CD4-positive, alpha-beta T cell treated with Interleukin-6 for 4 hours (primary cell): ENCODE results near the gene RCE1.

ENCODE experiments used
- DNase-seq: peaks from one replicate; pipeline ENCODE4 v3.0.0-alpha.2; 2020; ENCODE audit warnings: mixed read lengths

Gene RCE1

GRCh38 chr11:66845143-66845875 is 2.1 kb downstream of the RCE1 start:
- DNase-seq, result no peak

- DNase-seq, result no peak
Observed at GRCh38 chr11:66845876-66846212, 2.6 kb downstream of the RCE1 start.

GRCh38 chr11:66846671-66847091 is 3.4 kb downstream of the RCE1 start:
- DNase-seq, result no peak

GRCh38 chr11:66847461-66848232 is 4.4 kb downstream of the RCE1 start:
- no peak for DNase-seq

- no peak for DNase-seq
Observed at GRCh38 chr11:66848671-66849500, 5.6 kb downstream of the RCE1 start.

GRCh38 chr11:66849501-66850234 is 6.4 kb downstream of the RCE1 start:
- no peak for DNase-seq

- DNase-seq, result no peak
Observed at GRCh38 chr11:66850235-66850587, 7.0 kb downstream of the RCE1 start.

- DNase-seq, result no peak
Observed at GRCh38 chr11:66850588-66851238, 7.5 kb downstream of the RCE1 start.

- no peak for DNase-seq
Observed at GRCh38 chr11:66851239-66851596, 8.0 kb downstream of the RCE1 start.

GRCh38 chr11:66851698-66852465 is 8.6 kb downstream of the RCE1 start:
- peak; percentile 20 for DNase-seq

- DNase-seq, result no peak
Observed at GRCh38 chr11:66852466-66853241, 9.4 kb downstream of the RCE1 start.

GRCh38 chr11:66853242-66854229 is 10.3 kb downstream of the RCE1 start:
- no peak for DNase-seq

- no peak for DNase-seq
Observed at GRCh38 chr11:66854231-66854661, 11.0 kb downstream of the RCE1 start.

- no peak for DNase-seq
Observed at GRCh38 chr11:66854729-66855211, 11.5 kb downstream of the RCE1 start.

GRCh38 chr11:66855574-66856495 is 12.6 kb downstream of the RCE1 start:
- peak; percentile 85 for DNase-seq

- peak; percentile 68 for DNase-seq
Observed at GRCh38 chr11:66856496-66857233, 13.4 kb downstream of the RCE1 start, which contains the start of gene LRFN4. Gene LRFN4, plus strand, starts transcription at chr11:66857064. Its CDS starts 681 bp downstream, at chr11:66857745.

GRCh38 chr11:66857234-66857926 is 14.1 kb downstream of the RCE1 start:
- DNase-seq, result no peak
